Measurements from ENCODE around the gene CANX.

- TF ChIP-seq CTCF (conservative IDR thresholded peaks at IDR 0.05; ENCODE audit: low read length), result no peak
- no peak for TF ChIP-seq EZH2phosphoT487 (IDR thresholded peaks at IDR 0.05; ENCODE audit: borderline replicate concordance, low read depth, low read length)
Observed at GRCh38 chr5:179731791-179732411, 33.1 kb downstream of the CANX start.
